Stimulated activated CD4-positive, alpha-beta T cell treated with anti-CD3 and anti-CD28 coated beads, Interleukin-4, amount 100 ng/mL, for 4 hours (primary cell): ENCODE data around the gene RNF31.
A peak's percentile ranks its signal among the peaks of the same experiment; 100 is the strongest.

Source experiments
- DNase-seq, 2 experiments: peaks; one replicate each; pipeline ENCODE4 v3.0.0-alpha.2; 2020

RNF31 gene

GRCh38 chr14:24138396-24139271 lies 8.7 kb upstream of the RNF31 start:
- no peak for DNase-seq

- no peak for DNase-seq
Observed at GRCh38 chr14:24139272-24139934, 7.9 kb upstream of the RNF31 start.

GRCh38 chr14:24141097-24141880 lies 6.0 kb upstream of the RNF31 start, which contains the start of gene EMC9:
EMC9 (minus strand) TSS chr14:24141591; CDS start chr14:24141304, 287 bp downstream.
- peak; percentile 99 for DNase-seq

GRCh38 chr14:24143511-24143910 lies 3.8 kb upstream of the RNF31 start:
- no peak for DNase-seq

- no peak for DNase-seq
Observed at GRCh38 chr14:24144451-24144850, 2.8 kb upstream of the RNF31 start.

GRCh38 chr14:24145219-24145618 lies 2.1 kb upstream of the RNF31 start:
- no peak for DNase-seq

GRCh38 chr14:24145690-24146452 lies 1.4 kb upstream of the RNF31 start:
- DNase-seq: no peak

GRCh38 chr14:24146453-24146977 lies 783 bp upstream of the RNF31 start, which contains the start of gene PSME2:
PSME2 (minus strand) TSS chr14:24146610; CDS start chr14:24146581, 29 bp downstream.
- DNase-seq: peak; percentile 76 to 79

GRCh38 chr14:24147761-24148428 lies 597 bp downstream of the RNF31 start:
- DNase-seq: no peak

- no peak for DNase-seq
Observed at GRCh38 chr14:24149302-24149969, 2.1 kb downstream of the RNF31 start.

- DNase-seq: no peak
Observed at GRCh38 chr14:24150061-24150460, 2.8 kb downstream of the RNF31 start.

GRCh38 chr14:24150567-24150966 lies 3.3 kb downstream of the RNF31 start:
- no peak for DNase-seq

- DNase-seq: no peak
Observed at GRCh38 chr14:24150993-24151392, 3.7 kb downstream of the RNF31 start.

- no peak for DNase-seq
Observed at GRCh38 chr14:24151404-24152080, 4.2 kb downstream of the RNF31 start.

GRCh38 chr14:24155100-24155499 lies 7.8 kb downstream of the RNF31 start:
- DNase-seq: no peak

- DNase-seq: no peak
Observed at GRCh38 chr14:24156840-24157239, 9.5 kb downstream of the RNF31 start.

- no peak for DNase-seq
Observed at GRCh38 chr14:24157331-24157730, 10.0 kb downstream of the RNF31 start.

- DNase-seq: no peak
Observed at GRCh38 chr14:24159777-24160498, 12.6 kb downstream of the RNF31 start.

- no peak for DNase-seq
Observed at GRCh38 chr14:24160499-24160849, 13.2 kb downstream of the RNF31 start.
